ENCODE measurements around the gene ALK. TPM values are rescaled to one million over a fixed set of nuclear protein-coding genes. Genes with fewer than 3 reads are reported as not detected.

Gene ALK
- total and polyA plus RNA-seq, 12 donors = 0.09 to 1.8 (median 0.53) TPM; not detected in 1

DNA sequence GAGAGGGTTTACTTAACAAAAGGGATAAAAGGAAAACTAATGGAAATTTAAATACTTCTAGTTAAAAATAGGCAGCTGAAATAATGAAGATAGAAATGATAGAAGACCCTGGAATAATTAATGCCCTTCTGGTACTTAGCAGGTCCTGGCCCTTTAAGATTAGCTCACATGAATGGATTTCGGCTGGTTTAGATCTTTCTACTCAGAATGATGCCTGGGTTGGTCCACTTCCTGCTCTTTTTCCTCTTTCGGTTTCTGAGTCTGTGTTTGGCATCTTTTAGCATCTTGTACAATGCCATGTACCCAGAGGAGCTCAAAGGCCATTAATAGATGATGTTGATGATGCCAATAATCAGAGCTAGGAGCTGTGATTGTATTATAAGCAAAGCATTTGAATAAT, 515.7 kb downstream of the ALK start:
- intact Hi-C loops (cut with DNase I) = no loop called here
- Histone ChIP-seq H3K4me3 (no peak overlapping the region), H3K4me1 (replicated peaks in 1 of 2) (no peaks in the 10 kb centered on the region), H3K27me3 (no peaks in the 10 kb centered on the region), H3K36me3 (replicated peaks in 1 of 2) (no peaks in the 10 kb centered on the region), H3K9me3 (replicated peaks in 1 of 3) (no peaks in the 10 kb centered on the region), H3K27ac (no peak overlapping the region)
- DNase-seq = no peak
- WGBS, 4 donors = 41 to 54% (median 45%) methylated on average over 2 of the region's 2 CpGs
- no peak for TF ChIP-seq POLR2A (IDR thresholded peaks at IDR 0.05)
- TF ChIP-seq, protein P1, sequence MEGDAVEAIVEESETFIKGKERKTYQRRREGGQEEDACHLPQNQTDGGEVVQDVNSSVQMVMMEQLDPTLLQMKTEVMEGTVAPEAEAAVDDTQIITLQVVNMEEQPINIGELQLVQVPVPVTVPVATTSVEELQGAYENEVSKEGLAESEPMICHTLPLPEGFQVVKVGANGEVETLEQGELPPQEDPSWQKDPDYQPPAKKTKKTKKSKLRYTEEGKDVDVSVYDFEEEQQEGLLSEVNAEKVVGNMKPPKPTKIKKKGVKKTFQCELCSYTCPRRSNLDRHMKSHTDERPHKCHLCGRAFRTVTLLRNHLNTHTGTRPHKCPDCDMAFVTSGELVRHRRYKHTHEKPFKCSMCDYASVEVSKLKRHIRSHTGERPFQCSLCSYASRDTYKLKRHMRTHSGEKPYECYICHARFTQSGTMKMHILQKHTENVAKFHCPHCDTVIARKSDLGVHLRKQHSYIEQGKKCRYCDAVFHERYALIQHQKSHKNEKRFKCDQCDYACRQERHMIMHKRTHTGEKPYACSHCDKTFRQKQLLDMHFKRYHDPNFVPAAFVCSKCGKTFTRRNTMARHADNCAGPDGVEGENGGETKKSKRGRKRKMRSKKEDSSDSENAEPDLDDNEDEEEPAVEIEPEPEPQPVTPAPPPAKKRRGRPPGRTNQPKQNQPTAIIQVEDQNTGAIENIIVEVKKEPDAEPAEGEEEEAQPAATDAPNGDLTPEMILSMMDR (IDR thresholded peaks at IDR 0.05) = no peak

DNA sequence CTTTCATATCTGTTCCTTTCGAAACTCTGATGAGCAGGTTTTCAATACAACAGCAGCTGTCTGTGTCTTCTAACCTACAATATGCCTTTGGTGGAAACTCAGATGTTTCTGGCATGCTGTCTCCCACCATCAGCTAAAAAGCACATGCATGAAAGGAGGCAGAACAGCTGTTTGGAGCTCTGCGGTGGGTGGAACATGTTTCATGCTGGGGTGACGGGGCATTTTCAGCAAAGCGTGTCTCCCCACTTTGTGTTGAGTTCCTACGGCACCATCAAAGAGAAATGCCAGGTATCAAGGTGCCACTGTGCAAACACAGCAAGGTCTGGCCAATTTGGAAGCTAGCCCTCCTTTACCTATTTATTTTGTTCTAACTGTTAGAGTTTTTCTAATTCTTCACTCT, 516.1 kb downstream of the ALK start:
- intact Hi-C loops (cut with DNase I) = no loop called here
- Histone ChIP-seq H3K27ac (no peak overlapping the region), H3K36me3 (replicated peaks in 1 of 2) (no peaks in the 10 kb centered on the region), H3K27me3 (no peaks in the 10 kb centered on the region), H3K4me1 (replicated peaks in 1 of 2) (no peaks in the 10 kb centered on the region), H3K9me3 (replicated peaks in 1 of 3) (no peaks in the 10 kb centered on the region), H3K4me3 (no peak overlapping the region)
- TF ChIP-seq, protein P1 (IDR thresholded peaks at IDR 0.05) = no peak
- TF ChIP-seq POLR2A (IDR thresholded peaks at IDR 0.05) = no peak
- WGBS, 4 donors = 82 to 94% (median 89%) methylated on average over 5 of the region's 5 CpGs
- no peak for DNase-seq

DNA sequence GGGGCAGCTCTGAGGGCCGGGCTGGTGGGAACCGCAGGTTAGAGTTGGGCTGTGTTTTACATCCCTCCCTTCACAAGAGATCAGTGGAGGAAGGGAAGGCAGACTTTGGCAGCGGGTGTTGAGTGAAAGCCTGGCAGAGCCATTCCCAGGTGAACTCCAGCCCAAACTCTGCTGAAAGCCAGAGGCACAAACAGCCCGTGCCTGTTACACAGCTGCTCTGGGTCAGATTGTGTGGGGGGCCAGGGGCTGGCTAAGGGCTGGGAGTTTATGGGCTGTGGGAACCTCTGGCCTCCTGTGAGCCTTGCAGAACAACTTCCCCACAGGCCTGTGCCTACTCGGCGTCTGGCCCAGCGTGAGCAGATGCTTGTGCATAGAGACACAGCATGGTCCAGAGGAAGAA, 519.4 kb downstream of the ALK start:
- intact Hi-C loops (cut with DNase I) = no loop called here
- Histone ChIP-seq H3K9me3 (replicated peaks in 1 of 3) (no peaks in the 10 kb centered on the region), H3K4me3 (no peak overlapping the region), H3K4me1 (replicated peaks in 1 of 2) (no peaks in the 10 kb centered on the region), H3K36me3 (replicated peaks in 1 of 2) (no peaks in the 10 kb centered on the region), H3K27me3 (no peaks in the 10 kb centered on the region), H3K27ac (no peak overlapping the region)
- DNase-seq = no peak
- 80 to 89% (median 88%) methylated on average over 7 of the region's 7 CpGs for WGBS, 4 donors
- TF ChIP-seq, protein P1 (IDR thresholded peaks at IDR 0.05) = no peak
- no peak for TF ChIP-seq POLR2A (IDR thresholded peaks at IDR 0.05)

DNA sequence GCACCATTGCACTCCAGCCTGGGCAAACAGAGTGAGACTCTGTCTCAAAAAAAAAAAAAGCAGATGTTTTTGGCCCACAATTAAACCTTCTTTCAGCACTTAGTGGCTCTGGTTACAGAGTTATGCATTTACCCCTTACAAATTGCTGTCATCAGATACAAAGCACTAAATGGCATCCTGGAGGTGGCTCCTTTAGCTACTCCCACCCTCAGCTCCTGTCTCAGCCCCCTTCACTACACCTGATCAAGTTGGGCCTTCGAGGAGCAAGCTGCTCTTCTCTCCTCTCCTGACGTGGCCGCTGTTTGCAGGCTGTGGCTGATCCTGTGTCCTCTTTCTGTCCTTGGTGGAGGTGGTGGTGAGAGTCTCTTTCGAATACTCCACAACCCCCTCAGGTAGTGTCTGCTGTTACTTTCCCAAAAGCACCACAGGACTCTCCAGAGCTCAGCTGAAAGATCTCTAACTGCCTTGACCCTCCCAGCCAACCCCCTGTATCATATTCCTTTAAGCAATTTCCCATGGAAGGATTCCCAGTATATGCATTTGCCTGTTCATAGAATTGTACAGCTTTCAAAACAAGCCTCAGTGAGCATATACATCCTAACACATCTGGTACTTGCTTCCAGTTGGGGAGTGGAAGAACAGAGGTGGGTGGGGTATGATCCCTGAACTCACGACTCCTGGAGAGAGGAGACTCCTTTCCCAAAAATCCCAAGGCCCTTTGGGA, 520.3 kb downstream of the ALK start:
- Histone ChIP-seq H3K36me3 (replicated peaks in 1 of 2) (no peaks in the 10 kb centered on the region), H3K27me3 (no peaks in the 10 kb centered on the region), H3K4me3 (no peak overlapping the region), H3K9me3 (replicated peaks in 1 of 3) (no peaks in the 10 kb centered on the region), H3K4me1 (replicated peaks in 1 of 2) (no peaks in the 10 kb centered on the region), H3K27ac (no peak overlapping the region)
- intact Hi-C loops (cut with DNase I) = no loop called here
- no peak for DNase-seq
- WGBS, 4 donors = 70 to 82% (median 73%) methylated on average over 4 to 5 of the region's 5 CpGs
- TF ChIP-seq POLR2A (IDR thresholded peaks at IDR 0.05) = no peak
- TF ChIP-seq, protein P1 (IDR thresholded peaks at IDR 0.05) = no peak
